Liver (tissue), 9 donors: ENCODE results near the gene GRK1. TPM values are rescaled to one million over a fixed set of nuclear protein-coding genes. Genes with fewer than 3 reads are reported as not detected.
"Not testable (repeated sequence)": the region's sequence is repeated elsewhere in the genome, so short reads cannot be mapped to it uniquely, and the experiment has no call there.

Source experiments
- DNase-seq: peaks from one replicate; pipeline ENCODE4 v3.0.0-alpha.2; 2017; ENCODE audit warnings: low spot score
- H3K27ac ChIP-seq, 2 donors: one replicate each; pipeline ENCODE4 v1.7.0; 2013; ENCODE audit warnings: inconsistent platforms in 2 of 2, low read length in 2 of 2, control low read depth in 1 of 2, low read depth in 1 of 2, mild to moderate bottlenecking in 1 of 2
- H3K27me3 ChIP-seq, 4 donors: one replicate each; pipeline versions ENCODE4 v1.6.1 to v1.7.0; 2013; ENCODE audit warnings: low read length in 3 of 4, inconsistent platforms in 1 of 4, mild to moderate bottlenecking in 1 of 4, moderate library complexity in 1 of 4; ENCODE audit not compliant: control insufficient read depth in 4 of 4, insufficient read depth in 4 of 4
- H3K36me3 ChIP-seq, 4 donors: one replicate each; pipeline versions ENCODE4 v1.6.1 to v1.7.0; 2013; ENCODE audit warnings: low read length in 3 of 4, mild to moderate bottlenecking in 3 of 4, low read depth in 1 of 4, moderate library complexity in 1 of 4; ENCODE audit not compliant: control insufficient read depth in 4 of 4, insufficient read depth in 3 of 4
- H3K4me1 ChIP-seq, 4 donors: one replicate each; pipeline versions ENCODE4 v1.6.1 to v1.7.0; 2013; ENCODE audit warnings: low read length in 3 of 4, mild to moderate bottlenecking in 3 of 4, moderate library complexity in 1 of 4; ENCODE audit not compliant: control insufficient read depth in 4 of 4, insufficient read depth in 4 of 4
- H3K4me3 ChIP-seq, 3 donors: one replicate each; pipeline versions ENCODE4 v1.6.1 to v1.7.0; 2013; ENCODE audit warnings: low read length in 3 of 3, control low read depth in 1 of 3, low read depth in 1 of 3, mild to moderate bottlenecking in 1 of 3
- H3K9ac ChIP-seq, 2 donors: one replicate each; pipeline ENCODE4 v1.7.0; 2013; ENCODE audit warnings: low read length in 2 of 2, mild to moderate bottlenecking in 2 of 2, moderate library complexity in 2 of 2, control low read depth in 1 of 2, low read depth in 1 of 2
- H3K9me3 ChIP-seq, 4 donors: one replicate each; pipeline versions ENCODE4 v1.6.1 to v1.7.0; 2013; ENCODE audit warnings: low read length in 3 of 4; ENCODE audit not compliant: control insufficient read depth in 4 of 4
- ATF3 ChIP-seq: IDR thresholded peaks from 2 replicates; pipeline ENCODE4 v1.6.1; 2016; ENCODE audit warnings: antibody characterized with exemption
- CTCF ChIP-seq: fragments of 150-350 bp; IDR thresholded peaks from 2 replicates; pipeline ENCODE4 v1.5.1; 2017; ENCODE audit warnings: improper control_type of control experiment, low read depth, low read length; ENCODE audit not compliant: missing input control
- EGR1 ChIP-seq, 2 donors: IDR thresholded peaks; 2 replicates each; pipeline ENCODE4 v1.6.1; 2016 to 2018; ENCODE audit warnings: antibody characterized with exemption in 2 of 2, low read depth in 2 of 2
- FOXA1 ChIP-seq: IDR thresholded peaks from 2 replicates; pipeline ENCODE4 v1.6.1; 2016; ENCODE audit warnings: antibody characterized with exemption
- FOXA2 ChIP-seq: IDR thresholded peaks from 2 replicates; pipeline ENCODE4 v1.6.1; 2016; ENCODE audit warnings: antibody characterized with exemption
- GABPA ChIP-seq, 2 donors: IDR thresholded peaks in 1 of 2; conservative IDR thresholded peaks in 1 of 2; 2 replicates each; pipeline ENCODE4 v1.6.1; 2016; ENCODE audit warnings: antibody characterized with exemption in 2 of 2, mild to moderate bottlenecking in 1 of 2, moderate library complexity in 1 of 2
- JUND ChIP-seq, 2 donors: IDR thresholded peaks; 2 replicates each; pipeline ENCODE4 v1.6.1; 2016; ENCODE audit warnings: antibody characterized with exemption in 2 of 2
- MAX ChIP-seq: IDR thresholded peaks from 2 replicates; pipeline ENCODE4 v1.6.1; 2016; ENCODE audit warnings: antibody characterized with exemption
- NR2F2 ChIP-seq: IDR thresholded peaks from 2 replicates; pipeline ENCODE4 v1.6.1; 2016; ENCODE audit warnings: antibody characterized with exemption
- RAD21 ChIP-seq, 2 donors: IDR thresholded peaks; 2 replicates each; pipeline ENCODE4 v1.6.1; 2016; ENCODE audit warnings: antibody characterized with exemption in 2 of 2, mild to moderate bottlenecking in 2 of 2
- RXRA ChIP-seq, 2 donors: IDR thresholded peaks; 2 replicates each; pipeline ENCODE4 v1.6.1; 2017 to 2018; ENCODE audit warnings: antibody characterized with exemption in 2 of 2, mild to moderate bottlenecking in 1 of 2
- SP1 ChIP-seq: IDR thresholded peaks from 2 replicates; pipeline ENCODE4 v1.6.1; 2018; ENCODE audit warnings: antibody characterized with exemption, mild to moderate bottlenecking
- YY1 ChIP-seq: IDR thresholded peaks from 2 replicates; pipeline ENCODE4 v1.6.1; 2016; ENCODE audit warnings: antibody characterized with exemption, mild to moderate bottlenecking
- ZBTB33 ChIP-seq: IDR thresholded peaks from 2 replicates; pipeline ENCODE4 v1.6.1; 2016; ENCODE audit warnings: antibody characterized with exemption
- WGBS: extraction: QIAGEN DNeasy Blood & Tissue Kit; methylation state at CpG from one replicate; pipeline ENCODE4 v1.1.7; 2013; 5-methylcytosine and 5-hydroxymethylcytosine counted together
- polyA plus RNA-seq, 2 donors: library from polyadenylated mRNA; stranded (reverse) in 1 of 2; unstranded in 1 of 2; fragments of 200-250 nt in 1 of 2; fragments of >200 nt in 1 of 2; fragmentation: Nextera tagmentation in 1 of 2; extraction: Ambion mirVana in 1 of 2; gene quantifications; one replicate each; pipeline versions ENCODE4 v1.2.1 to v1.2.3, GENCODE V29; 2013 to 2015
- total RNA-seq, 2 donors: library from RNA; depleted of rRNA; stranded (reverse); fragments of >200 nt; gene quantifications; one replicate each; pipeline ENCODE4 v1.2.3, GENCODE V29; 2014
- donor health status: healthy.
- donor health status: healthy.
- donor health status: healthy.
- donor health status: healthy.
- donor health status: healthy.

GRK1 gene
- total and polyA plus RNA-seq, 4 donors = 0.05 TPM; not detected in 3

- no peak for DNase-seq
- no peak for TF ChIP-seq RXRA (IDR thresholded peaks at IDR 0.05)
- no peak for TF ChIP-seq ATF3
- TF ChIP-seq YY1 = no peak
- TF ChIP-seq JUND (IDR thresholded peaks at IDR 0.05) = no peak
- TF ChIP-seq RAD21 (IDR thresholded peaks at IDR 0.05) = no peak
- TF ChIP-seq ZBTB33 = no peak
- TF ChIP-seq SP1 = no peak
- no peak for TF ChIP-seq GABPA (IDR thresholded peaks at IDR 0.05 in 1 of 2, conservative IDR thresholded peaks at IDR 0.05 in 1 of 2)
- no peak for TF ChIP-seq CTCF
- no peak for TF ChIP-seq MAX
- no peak for TF ChIP-seq FOXA1
- no peak for TF ChIP-seq EGR1 (IDR thresholded peaks at IDR 0.05; ENCODE audit: low read depth in 2 of 2)
- no peak for TF ChIP-seq NR2F2
- TF ChIP-seq FOXA2 = no peak
- no peaks in the 10 kb centered on the region for H3K4me1 ChIP-seq
- no peaks in the 10 kb centered on the region for H3K9me3 ChIP-seq
- no peak overlapping the region for H3K27ac ChIP-seq
- H3K36me3 ChIP-seq = peaks cover 0 to 9% (median 4%) of the 10 kb centered on the region in 4 donors
- no peak overlapping the region for H3K9ac ChIP-seq
- no peak overlapping the region for H3K4me3 ChIP-seq
- no peaks in the 10 kb centered on the region for H3K27me3 ChIP-seq
- WGBS = 95% methylated on average over 15 of the region's 15 CpGs
Observed at GRCh38 chr13:113620036-113620796, 46.8 kb upstream of the GRK1 start.

- no peak overlapping the region for H3K9ac ChIP-seq
- H3K27me3 ChIP-seq = no peaks in the 10 kb centered on the region
- no peaks in the 10 kb centered on the region for H3K4me1 ChIP-seq
- TF ChIP-seq SP1 = no peak
- TF ChIP-seq NR2F2 = no peak
- no peak for DNase-seq
- H3K9me3 ChIP-seq = no peaks in the 10 kb centered on the region
- H3K36me3 ChIP-seq = peaks cover 0 to 9% (median 4%) of the 10 kb centered on the region in 4 donors
- no peak overlapping the region for H3K4me3 ChIP-seq
- no peak overlapping the region for H3K27ac ChIP-seq
- 97% methylated on average over 15 of the region's 15 CpGs for WGBS
Observed at GRCh38 chr13:113621046-113621445, 46.0 kb upstream of the GRK1 start.

- not testable (repeated sequence) for H3K27me3 ChIP-seq, H3K9me3 ChIP-seq, H3K36me3 ChIP-seq, H3K4me1 ChIP-seq, DNase-seq, H3K9ac ChIP-seq, H3K4me3 ChIP-seq, H3K27ac ChIP-seq
- 86% methylated on average over 13 of the region's 13 CpGs for WGBS
Observed at GRCh38 chr13:113621498-113621897, 45.5 kb upstream of the GRK1 start.

GRCh38 chr13:113621986-113622550 is 45.0 kb upstream of the GRK1 start:
- H3K4me3 ChIP-seq, DNase-seq, H3K9me3 ChIP-seq, H3K9ac ChIP-seq, H3K4me1 ChIP-seq, H3K36me3 ChIP-seq, H3K27ac ChIP-seq, H3K27me3 ChIP-seq: not testable (repeated sequence)
- 98% methylated on average over 20 of the region's 20 CpGs for WGBS
